ENCODE data around the gene CMIP.

CMIP gene

DNA sequence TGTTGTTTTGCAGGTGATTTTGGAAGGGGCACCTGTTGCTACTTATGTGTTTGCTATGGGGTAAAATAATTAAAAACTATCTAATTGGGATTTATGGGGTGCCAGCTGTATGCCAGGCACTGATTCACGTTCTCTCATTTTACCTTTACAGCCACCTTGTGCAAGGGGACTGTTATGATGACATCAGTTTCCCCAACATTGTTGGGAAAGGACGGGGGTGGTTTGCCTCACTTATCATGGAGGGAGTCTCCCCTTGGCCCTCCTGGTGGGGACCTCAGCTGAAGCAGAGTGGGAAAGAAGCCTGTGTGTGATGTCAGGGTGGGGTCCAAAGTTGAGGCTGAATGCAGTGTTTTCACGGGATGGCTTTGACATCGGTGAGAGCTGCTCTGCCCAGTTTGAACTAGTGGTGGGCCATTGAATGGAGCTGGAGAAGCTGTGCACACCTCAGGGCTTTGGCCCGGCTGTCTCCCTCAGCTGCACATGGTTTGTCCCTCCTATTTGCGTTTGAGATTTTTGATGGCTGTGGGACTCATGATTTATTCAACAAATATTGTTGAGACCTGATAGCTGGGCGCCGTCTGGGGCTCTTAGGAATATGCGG lies 36.1 kb downstream of the CMIP start:
- no peak for DNase-seq (ENCODE audit: low spot score)

DNA sequence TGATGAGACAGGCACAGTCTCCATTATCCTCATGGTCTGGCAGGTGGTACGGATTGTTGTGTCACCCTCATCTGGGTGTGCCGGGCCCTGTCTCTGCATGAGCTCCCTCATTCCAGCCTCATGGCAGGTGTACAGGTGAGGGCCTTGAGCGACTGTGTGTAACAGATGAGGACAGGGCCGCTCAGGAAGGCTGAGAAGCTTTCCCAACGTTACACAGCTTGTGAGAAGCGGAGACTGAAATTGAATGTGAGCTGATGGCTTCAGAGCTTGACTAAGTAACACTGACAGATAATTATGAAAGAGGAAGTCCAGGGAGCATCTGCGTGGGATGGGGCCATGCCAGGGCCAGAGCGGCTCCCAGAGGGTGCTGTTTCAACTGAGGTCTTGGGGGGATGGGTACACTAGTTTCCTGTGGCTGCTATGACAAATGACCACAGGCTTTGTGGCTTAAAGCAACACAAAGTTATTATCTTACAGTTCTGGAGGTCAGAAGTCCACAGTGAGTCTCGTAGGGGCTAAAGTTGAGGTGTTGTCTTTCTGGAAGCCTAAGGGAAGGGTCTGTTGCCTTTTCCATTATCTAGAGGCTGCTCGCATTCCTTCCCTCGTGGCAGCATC lies 36.7 kb downstream of the CMIP start:
- peak; percentile 38 for DNase-seq (ENCODE audit: low spot score)

DNA sequence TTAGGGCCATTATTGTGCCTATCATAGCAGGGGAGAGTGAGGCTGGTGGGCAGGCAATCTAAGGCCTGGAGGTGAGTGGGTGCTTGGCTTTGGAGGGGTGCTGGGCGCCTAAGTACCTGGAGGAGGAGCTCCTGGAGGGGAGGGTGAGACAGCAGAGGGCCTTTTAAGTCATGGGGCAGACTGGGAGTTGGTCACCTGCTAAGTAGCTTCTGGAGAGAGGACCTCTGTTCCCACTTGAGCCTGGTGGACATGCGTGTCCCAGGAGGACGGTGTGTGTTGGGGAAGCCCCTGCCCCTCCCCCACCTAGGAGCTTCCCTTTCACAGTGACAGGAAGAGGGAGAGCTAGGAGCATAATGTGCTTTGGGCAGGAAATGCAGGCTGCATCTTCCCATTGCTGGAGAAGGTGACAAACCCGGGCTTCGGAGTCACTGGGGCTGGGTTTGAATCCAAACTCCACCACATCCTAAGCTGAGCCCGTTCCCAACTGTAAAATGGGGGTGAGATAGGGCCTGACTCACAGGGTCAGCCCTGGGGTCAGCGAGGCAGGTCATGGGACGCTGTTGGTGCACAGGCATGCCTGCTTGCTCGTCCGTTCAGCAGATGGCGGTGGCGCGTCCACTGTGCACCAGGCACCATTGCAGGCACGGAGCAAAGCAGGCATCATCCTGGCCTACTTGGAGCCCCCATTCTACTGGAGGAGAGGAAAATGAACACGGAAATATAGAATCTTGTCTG lies 37.9 kb downstream of the CMIP start:
- no peak for DNase-seq (ENCODE audit: low spot score)

DNA sequence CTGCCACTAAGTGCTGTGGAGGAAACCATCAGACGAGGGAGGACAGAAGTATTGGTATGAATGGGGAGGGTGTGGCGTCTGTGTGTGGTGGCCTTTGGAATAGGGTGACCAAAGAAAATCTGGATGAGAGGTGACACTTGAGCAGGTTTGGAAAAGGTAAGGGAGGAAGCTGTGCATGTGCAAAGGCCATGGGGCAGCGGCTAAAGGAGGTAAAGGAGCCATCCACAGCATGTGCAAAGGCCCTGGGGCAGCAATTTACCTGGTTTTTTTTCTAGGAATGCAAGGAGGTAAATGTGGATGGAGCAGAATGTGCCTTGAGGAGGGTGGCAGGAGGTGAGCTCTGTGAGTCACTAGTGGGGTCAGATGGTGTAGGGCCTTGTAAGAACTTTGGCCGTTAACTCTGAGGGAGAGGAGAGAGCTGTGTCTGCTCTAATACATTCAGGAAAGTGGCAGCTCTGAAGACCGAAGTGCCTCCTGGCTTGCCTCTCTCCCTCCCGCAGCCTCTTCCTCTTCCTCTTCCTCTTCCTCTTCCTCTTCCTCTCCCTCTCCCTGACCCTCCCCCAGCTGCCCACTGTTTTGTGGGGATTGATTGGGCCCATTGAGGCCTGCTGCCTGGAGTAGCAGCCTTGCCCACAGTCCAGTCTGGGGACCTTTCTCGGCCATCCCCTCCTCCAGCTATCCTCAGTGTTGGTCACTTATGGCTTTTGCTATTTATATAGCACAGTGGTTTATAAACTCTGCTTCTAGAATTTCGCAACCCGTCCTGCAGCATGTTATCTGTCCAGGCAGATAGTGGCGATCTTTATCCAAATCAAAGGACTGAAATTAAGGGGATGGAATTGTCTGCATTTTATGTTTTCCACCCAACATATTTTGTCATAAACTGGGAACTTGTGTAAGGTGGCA lies 38.7 kb downstream of the CMIP start:
- no peak for DNase-seq (ENCODE audit: low spot score)

DNA sequence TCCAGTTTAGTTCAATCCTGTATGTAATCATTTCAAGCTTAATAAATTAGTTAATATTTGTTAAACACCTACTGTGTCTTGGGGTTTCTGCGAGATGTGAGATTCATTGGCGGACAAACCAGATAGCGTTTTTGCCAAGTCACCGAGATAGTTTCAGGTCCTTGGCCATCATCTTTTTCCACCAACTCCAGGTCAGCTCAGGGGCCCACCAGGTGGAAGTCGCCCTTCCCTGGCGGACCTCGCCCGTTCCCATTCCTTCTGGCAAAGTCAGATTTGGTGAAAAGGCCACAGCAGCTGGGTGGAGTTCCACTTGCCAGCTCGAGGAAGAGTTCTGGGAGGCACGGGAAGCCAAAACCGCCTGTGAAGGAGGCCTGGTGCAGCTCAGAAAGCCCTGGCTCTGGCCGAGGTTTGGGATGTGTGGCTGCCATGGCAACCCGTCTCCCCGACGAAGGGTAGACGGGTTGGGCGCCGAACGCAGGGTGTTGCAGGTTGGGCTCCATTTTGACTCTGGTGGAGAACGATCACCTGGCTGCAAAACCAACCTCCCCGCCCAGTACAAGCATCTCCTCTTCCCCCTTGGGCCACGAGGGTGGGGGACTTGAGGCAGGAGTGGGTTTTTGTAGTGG lies 39.5 kb downstream of the CMIP start:
- DNase-seq (ENCODE audit: low spot score) = no peak

DNA sequence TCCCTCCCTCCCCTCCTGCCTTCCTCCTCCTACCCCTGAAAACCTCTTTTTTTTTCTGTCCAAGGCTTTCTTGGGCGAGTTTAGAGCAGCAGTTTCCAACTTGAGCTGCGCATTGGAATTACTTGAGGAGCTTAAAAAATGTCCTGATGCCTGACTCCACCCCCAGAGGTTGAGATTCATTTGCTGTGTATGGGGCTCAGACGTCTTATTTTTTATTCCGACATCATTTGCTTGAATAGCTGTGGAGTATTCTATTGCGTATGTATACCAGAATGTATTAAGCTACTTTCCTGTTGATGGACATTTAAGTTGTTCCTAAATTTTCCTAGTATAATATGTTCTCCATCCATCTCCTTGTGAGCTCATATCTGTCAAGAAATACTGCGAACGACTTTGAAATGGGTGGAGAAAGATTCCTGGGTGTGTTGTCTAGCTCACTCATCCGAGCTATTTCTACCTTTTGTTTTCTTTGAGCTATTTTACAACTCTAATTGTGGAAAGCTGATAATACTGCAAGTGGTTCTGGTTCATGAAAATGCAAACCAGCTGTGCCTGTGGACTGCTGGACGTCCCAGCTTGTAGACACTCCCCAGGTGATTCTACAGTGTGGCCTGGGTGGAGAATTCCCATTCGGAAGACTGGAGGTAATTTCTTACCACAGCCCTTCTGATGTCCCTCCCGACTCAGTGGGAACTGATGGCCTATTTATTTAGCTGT lies 40.5 kb downstream of the CMIP start:
- DNase-seq (ENCODE audit: low spot score) = no peak

DNA sequence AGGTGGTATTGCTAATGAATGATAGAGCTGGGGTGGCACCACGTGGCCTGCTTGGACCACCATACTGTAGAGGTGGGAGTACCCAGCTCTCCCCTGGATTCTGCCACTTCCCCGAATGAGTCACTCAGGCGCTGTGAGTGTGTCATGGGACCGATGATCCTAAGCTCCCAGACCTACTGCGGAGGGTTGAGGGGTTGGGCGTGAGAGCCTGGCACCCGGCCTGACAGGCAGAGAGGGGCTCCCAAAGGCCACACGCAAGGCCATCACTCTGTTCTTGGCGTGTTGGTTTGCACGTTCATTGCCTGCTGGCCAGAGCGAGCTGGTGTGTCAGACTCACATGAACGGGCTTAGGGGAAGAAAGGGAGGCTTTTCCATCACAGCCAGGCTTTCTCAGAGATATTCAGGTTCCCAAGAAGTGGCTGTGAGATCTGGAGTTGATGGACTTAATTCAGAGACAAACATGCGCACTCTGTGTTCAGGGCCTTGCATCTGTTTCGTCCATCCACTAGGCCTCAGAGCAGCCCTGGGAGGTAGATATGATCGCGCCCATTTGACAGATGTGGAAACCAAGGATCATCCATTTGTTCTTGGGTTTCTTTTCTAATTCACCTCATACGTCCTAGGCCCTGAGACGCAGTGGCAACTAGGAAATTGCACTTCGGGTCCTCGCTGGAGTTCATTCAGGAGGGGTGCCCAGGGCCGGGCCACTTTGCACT lies 41.4 kb downstream of the CMIP start:
- no peak for DNase-seq (ENCODE audit: low spot score)

DNA sequence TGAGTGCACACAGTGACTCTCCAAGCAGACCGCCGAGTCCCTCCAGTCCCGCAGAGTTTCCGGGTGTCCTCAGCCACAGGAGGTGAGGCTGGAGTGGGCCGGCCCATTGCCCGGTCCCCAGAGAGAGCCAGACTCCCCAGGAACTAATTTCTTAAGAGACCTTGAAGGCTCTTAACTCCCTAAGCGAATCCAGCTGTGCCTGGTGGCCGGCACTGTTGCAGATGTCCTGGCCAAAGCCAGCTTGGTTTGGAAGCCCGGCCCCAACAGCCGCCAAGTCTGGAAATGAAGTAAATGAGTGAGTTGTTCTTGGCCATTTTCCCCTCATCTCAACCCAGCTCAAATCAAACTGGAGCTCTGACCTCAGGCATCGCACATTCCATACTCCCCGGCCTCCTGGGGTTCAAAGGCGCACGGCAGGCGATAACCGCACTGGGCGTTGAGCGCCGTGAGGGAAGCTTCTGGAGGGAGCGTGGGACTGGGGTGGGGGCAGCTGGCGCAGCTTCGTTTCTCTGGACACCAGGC lies 42.0 kb downstream of the CMIP start:
- DNase-seq (ENCODE audit: low spot score) = no peak

DNA sequence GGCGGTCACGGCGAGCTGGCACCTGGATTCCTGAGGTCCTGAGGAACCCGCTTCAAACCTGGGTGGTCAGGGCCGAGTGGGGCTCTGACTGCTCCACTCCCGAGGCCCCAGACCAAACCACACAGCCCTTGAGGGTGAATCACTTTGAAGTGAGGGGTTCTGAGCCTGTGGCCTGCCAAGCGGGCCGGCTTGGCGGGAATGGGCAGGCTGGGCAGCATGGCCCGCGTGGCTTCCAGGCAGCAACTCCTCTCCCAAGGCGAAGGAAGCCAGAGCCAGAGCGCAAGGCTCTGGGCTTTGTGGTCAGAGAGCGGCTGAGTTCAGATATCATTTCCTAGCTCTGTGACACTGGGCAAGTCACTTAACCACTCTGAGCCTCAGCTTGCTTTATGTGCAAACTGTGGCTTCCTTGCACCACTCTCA lies 42.7 kb downstream of the CMIP start:
- DNase-seq (ENCODE audit: low spot score) = no peak

DNA sequence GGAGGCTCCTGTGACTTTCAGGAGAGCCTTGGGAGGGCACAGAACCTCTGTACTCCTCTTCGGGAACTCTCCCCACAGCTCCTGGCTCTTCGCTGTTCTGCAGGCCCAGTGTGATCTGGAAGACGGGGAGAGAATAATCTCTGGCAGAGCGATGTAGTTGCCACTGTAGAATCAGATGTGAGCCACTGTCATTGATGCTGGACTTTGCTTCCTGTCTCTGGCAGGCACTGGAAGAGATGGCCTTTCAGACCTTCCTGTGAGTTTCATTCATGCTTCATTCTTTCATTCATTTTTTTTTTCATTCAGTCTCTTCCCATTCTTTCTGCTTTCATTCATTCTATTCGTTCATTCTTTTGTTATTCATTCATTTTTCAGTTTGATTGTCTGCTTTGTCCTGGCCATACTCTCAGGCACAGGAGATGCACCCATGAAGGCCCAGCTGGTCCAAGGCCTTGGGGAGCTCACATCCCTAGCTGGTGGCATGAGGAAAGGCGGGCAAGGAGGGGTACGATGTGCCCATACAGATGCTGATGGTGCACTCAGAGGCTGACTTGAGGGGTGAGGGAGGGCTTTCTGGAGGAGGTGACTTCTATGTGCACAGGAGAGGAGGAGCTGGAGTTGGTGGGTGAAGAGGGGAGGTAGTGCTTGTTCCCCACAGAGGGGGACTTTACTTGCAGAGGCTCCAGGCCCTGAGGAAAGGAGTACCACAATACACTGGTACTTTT lies 44.2 kb downstream of the CMIP start:
- DNase-seq (ENCODE audit: low spot score) = no peak

DNA sequence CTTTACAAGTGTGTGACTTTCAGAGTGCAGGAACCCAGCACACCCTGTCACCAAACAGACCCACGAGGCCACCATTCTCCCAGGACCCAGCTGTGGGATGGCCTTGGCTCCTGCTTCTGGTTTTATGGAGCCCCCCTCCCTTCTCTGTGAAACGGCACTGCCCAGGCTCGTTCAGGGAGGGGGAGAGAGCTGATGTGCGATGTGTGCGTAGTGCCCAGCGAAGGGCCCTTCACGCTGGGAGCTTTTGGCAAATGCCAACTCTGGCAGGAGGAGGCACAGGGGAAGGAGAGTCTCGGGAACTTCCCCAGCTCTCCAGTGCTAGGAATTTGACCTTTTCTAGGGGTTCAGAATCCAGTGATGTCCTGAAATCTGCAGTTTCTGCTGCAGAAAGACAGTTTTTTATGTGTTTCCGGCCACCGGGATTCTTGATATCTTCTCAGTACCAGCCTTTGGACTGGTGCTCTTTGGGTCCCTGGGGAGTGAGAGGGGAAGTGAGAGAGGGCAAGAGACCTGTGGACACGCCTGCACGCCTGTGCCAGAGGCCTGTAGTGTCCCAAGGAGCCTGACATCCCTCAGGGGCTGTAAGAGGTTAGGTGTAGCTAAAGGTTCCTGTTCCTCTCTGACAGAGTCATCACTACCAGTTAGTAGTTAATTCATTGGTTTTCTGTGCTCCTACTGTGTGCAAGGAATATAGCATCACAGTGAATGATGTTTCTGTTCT lies 45.1 kb downstream of the CMIP start:
- no peak for DNase-seq (ENCODE audit: low spot score)

DNA sequence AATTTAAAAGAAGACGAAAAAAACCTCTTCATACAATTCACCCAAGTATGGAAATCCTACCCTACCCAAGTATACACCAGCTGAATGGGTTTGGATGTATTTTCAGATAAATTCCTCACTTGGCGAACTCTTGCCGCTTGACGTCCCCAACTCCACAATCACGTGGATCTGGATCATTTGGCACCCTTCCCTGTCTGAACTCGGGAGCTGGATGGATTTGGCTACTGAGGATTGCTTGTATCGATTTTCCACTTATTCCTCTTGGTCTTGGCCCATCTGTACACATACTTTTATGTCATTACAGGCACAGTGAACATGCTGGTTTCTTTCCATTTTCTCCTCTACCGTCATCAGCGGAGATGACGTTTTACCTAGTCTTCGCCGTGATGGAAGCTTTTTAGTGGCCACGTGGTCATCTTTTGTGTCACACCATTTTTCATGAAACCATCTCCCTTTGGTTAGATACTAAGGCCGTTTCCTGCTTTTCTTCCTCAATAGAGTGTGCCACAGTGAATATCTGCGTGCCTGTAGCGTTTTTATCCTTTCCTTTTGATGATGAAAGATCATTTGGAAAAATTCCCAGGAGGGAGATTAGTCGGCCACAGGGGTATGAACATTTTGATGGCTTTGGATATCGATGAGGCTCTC lies 47.1 kb downstream of the CMIP start:
- DNase-seq (ENCODE audit: low spot score) = no peak

DNA sequence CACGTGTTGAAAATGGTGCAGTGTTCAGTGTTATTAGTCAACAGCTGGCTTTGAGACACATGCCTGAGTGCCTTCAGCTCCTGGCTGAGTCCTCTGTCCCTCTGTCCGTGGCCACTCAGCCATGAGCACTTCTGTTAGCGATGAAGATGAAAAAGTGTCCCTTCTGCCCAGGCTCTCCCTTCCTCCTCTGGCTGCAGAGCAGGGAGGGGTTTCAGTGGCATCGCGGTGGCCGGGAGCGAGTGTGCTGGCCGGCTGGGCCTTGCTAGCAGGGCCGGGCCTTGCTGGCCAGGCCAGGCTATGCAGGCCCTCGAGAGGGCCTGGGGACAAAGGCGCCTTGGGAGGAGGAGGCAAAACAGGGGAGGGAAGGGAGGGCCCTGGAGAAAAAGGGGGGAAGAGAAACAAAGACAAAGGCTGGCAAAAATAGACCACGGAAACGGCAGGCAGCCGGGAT lies 47.7 kb downstream of the CMIP start:
- no peak for DNase-seq (ENCODE audit: low spot score)

DNA sequence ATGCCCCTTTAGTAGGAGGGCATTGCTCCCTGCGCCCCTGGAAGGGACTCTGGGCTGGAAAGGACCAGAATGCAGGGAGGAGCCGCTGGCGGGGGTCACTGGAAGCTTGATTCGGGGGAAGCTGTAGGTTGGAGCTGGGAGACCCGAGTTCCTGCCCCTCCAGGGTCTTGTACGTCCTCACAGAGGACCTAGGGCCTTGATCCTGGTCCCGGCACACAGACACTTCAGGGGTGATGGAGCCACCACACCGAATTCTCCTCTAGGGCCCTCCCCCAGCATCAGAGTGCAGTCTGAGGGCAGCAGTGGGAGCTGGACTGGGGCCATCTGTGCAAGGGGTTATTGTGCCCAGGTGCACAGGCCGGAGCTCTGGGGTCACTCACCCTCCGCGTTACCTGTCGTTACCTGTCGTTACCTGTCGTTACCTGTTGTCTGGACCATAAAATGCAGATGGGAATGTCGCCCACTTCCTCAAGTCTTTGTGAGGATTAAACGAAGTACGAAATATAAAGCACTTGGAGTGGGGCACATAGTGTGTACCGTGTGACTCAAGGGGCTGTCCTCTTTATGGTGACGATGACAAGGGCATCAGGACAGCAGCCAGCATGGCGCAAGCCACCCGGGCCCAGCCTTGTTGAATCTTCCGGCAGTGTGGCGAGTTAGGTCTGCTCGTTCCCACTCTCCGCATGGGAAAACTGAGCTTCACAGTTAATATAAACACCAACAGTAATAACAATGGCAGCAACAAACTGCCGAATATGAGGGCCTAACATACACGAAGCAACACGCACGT lies 48.6 kb downstream of the CMIP start:
- DNase-seq (ENCODE audit: low spot score) = no peak

DNA sequence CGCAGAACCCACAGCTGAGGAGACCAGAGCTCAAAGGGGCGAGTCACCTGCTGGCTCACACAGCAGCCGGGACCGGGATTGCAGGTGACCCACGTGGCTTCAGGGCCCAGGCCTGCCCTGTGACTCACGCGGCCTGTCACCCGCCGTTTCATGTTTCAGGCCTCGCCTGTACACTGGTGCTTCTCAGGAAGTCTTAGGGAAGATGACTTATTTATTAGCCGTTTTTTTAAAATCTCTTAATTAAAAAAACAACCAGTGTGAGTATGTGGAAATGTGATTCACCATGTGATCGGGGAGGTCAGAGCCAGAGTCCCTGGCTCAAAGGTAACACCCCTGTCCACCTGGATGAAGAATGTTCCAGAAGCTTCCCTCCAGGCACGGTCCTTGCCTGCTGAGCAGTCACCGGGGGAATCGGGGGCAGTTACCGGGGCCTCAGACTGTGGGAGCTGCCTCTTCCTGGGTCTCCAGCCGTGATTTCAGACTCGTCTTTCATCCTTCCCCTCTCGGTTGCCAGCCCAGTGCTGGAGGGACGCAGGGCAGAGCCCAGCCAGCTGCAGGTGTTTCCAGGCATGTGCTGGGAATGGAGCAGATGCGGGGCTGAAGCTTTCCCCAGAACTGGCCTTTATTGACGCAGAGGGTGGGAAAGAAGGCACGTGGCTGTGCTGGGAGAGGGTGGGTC lies 49.3 kb downstream of the CMIP start:
- DNase-seq (ENCODE audit: low spot score) = no peak

DNA sequence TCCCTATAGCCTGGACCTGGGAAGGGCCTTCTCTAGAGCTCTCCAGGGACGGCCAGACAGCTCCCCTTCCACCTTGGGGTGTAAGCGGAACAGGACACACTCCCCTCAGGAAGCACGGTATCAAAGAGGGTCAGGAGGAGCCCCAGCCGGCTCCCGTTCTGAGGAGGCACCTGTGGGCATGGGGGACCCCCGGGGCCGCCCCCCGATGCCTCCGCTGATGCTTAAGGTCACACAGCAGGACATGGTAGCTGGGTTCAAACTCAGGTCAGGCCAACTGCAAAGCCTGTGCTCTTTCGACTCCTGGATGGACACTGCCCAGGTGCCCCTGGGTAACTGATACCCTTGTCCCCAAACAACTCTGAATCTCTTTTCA lies 49.8 kb downstream of the CMIP start:
- DNase-seq (ENCODE audit: low spot score) = no peak

DNA sequence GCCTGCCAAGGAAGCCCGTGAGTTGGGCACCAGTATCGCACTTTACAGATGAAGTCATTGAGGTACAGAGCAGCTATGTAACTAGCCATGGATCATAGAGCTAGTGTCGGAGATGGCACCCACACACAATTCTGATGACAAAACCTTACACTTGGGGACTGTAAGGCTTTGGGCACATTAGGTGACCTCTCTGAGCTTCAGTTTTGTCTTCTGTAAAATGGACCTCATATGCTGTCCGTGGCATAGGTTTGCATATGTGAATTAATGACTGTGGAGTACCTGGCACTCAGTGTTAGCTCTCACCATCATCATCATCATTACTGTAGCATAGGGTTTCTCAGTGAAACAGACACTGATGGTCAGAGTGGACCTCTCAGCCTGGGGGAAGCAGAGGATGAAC lies 50.3 kb downstream of the CMIP start:
- no peak for DNase-seq (ENCODE audit: low spot score)
